GM21786 (cell line): Measurements from ENCODE around the gene LRRC28.
"Not testable (repeated sequence)": the region's sequence is repeated elsewhere in the genome, so short reads cannot be mapped to it uniquely, and the experiment has no call there.

ENCODE experiments used
- ATAC-seq: cut with Tn5 transposase; IDR thresholded peaks from one replicate; pipeline ENCODE4 v1.9.1; 2021; ENCODE audit not compliant: unreplicated experiment

Gene LRRC28

DNA sequence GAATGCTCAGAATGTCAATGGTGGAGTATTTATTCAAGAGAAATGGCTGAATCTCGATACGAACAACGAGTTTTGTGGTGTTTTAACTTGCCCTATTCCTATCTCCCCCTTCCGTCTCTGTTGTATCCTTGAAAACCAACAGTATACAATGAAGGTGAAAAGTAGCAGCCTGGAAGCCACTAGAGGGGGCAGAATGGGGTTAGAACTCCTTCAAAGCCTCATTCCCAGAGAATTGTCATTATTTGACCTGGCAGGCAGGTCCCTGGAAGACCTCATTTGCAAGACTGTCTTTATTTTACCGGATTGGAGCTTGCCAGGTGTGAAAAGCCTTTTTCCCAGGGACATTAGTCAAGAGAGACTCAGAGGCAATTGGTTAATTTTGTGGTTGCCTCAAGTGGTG is 139.4 kb downstream of the LRRC28 start:
- ATAC-seq, result no peak

- ATAC-seq, result no peak
These were observed 142.4 kb downstream of the LRRC28 start for GRCh38 chr15:99393641-99394040.

- ATAC-seq, result no peak
These were observed 145.1 kb downstream of the LRRC28 start for GRCh38 chr15:99396375-99396774.

DNA sequence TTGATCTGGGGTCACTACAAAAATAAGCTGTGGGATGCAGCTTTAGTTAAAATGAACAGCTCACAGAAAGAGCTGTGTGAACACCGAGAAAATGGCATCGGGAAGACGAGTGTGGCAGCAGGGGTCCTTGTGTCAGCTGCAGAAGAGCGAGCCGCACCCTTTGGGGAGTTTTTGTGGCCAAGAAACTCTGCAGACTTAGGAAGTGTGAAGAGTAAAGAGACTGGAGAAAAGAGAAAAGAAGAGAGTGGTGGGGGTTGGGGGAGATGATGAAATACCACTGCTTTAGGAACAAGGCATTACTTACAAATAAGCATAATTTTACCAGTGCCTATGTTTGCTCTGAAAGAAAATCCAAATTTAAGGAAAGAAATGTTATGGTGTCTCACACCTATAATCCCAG is 147.8 kb downstream of the LRRC28 start:
- no peak for ATAC-seq

GRCh38 chr15:99399618-99400017 is 148.3 kb downstream of the LRRC28 start:
- ATAC-seq, result no peak

- ATAC-seq, result not testable (repeated sequence)
These were observed 149.9 kb downstream of the LRRC28 start for GRCh38 chr15:99401216-99401615.

DNA sequence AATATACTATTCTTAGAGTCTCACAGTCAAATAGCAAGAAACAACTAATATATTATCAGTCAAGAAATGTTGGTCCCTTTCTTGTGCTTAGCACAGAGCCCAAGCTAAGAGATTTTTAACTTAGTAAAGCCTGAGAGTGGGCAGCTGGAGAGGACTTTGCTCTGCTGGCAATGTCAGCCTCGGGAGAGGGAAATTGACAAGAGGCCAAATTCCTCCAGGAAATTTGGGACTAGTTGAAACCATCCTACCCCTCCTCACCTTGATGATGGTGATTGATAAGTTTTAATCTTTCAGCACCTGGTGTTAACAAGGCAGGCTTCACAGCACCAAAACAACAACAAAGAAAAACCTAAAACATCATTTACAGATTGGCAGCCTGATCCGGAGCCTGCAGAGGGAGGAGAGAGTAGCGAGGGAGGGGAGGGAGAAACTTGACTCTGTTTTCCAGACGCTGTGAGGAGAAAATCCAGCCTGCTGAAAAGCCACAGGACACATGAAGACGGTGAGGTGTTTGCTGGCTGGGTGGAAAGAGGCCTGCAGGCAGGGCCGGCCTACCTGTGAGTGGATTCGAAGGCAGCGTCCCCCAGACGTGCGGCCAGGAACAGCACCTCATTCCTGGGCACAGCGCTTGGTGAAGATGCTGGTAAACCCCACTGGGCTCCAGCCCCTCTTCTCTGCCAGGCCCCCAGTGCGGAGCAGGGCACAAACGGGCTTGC is 150.9 kb downstream of the LRRC28 start:
- ATAC-seq, result no peak

- ATAC-seq, result no peak
These were observed 152.3 kb downstream of the LRRC28 start for GRCh38 chr15:99403597-99403996.

GRCh38 chr15:99404454-99404853 is 153.2 kb downstream of the LRRC28 start:
- no peak for ATAC-seq

DNA sequence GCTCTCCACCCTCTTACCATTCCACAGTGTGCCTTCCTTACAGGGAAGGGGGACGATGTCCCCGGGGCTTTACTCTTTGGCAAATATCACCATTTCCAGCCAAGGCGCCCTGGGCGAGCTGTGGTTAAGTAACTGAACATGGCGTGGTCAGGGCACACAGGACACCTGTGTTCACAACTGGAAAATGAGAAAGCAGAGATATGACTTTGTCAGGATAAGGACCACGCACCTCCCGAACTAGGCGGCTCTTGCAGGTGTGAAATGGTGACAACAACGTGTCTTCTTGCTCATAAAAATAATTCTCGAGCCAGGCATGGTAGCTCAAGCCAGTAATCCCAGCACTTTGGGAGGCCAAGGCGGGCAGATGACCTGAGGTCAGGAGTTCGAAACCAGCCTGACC is 154.8 kb downstream of the LRRC28 start:
- no peak for ATAC-seq

DNA sequence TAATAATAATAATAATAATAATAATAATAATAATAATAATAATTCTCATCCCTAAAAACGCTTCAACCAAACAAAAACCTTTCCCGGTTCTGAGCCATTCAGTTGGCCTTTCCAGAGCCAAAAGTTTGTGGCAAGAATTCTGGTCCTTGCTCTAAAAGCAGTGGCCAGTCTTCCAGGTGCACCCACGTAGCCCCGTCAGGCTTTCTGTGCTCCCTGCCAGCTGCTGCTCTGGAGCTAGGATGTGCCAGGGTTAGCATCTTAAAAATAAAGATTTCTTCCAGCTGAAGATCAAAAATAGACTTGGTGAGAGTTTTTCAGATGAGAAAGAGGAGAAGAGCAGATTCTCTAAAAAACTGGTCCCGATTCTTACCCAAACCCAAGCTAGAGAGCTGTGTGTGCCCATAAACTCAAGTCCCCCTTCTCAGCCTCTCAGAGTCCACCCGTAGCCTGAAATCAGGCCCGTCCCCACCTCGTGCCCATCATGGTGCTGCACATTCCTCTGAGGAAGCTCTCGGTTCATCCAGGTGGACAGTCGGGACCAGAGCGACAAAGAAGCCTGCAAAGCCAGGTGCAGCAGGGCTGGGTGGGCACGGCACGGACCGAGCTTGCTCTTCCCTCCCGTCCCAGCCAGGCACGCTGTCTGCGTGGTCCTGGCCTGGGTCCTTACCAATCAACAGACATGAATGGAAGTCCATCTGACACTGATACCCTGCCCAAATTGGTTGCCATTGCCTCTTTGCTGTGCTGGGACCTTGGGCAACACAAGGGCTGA is 155.6 kb downstream of the LRRC28 start:
- no peak for ATAC-seq

DNA sequence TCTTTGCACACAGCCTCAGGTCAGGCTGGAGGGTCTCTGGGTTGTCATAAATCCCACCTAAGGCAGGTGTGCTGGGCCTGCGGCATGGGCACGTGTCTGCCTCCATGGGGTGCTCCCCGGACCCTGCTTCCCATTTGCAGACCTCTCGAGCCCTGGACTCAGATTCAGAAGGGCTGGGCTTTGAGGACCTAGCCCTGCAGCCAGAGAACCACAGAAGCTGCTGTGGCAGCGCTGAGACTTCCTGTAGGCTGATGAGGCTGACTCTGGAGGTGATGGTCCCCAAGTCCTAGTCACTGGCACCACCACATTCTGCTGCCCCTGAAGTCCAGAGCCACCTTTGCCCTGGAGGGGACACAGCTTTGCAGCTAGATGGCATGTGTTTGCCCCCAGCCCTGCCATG is 156.4 kb downstream of the LRRC28 start:
- no peak for ATAC-seq

DNA sequence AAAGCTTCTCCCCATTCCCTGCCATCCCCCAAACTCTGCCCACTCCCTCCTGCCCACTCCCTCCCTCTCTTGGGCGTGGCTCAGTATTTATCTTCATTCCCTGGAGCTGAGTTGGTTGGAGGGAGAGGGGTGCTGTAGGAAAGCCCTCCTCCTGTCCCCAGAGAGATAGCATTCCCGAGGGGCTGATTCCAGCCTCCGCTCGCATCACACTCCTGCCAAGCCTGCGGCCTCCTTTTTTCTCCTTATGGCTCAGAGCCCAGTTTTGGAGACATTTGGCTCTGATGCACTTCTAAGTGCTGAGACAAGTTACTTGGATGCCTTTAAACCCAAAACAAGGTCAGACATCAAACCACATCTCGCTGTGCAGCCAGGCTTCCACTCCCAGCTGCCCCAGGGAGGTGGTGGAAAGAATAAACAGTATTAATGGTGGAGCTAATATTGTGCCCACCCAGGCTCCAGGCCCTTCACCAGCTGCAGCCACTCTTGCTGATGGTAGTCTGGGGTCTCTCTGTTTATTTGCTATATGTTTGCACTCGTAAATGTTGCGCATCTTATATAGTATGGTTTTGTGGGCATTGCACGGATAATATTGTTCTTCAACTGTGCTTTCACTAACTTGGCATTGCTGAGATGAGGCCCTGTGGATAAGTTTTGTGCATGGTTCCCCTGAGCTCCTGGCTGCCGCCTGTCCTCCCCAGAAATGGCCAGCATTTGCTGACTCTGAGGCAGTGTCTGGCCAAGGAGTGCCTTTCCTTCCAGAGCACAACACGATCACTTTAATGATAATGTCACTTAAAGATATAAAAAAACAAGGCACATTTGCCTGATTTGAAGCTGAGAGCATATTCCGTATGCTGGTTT is 157.2 kb downstream of the LRRC28 start:
- no peak for ATAC-seq

DNA sequence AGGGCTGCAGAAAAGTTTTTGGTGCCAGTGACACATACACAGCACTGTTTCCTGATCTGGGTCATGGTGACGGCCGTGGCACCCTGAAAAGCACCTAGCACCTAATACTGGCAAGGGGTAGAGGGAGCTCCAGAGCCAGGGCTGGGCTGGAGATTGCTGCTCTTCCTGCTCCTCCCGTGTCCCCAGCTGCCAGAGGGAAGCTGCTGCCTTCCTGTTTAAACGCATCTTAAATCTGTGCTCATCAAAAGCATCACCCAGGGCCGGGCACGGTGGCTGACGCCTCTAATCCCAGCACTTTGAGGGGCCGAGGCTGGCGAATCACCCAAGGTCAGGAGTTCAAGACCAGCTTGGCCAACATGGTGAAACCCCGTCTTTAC is 157.8 kb downstream of the LRRC28 start:
- no peak for ATAC-seq

DNA sequence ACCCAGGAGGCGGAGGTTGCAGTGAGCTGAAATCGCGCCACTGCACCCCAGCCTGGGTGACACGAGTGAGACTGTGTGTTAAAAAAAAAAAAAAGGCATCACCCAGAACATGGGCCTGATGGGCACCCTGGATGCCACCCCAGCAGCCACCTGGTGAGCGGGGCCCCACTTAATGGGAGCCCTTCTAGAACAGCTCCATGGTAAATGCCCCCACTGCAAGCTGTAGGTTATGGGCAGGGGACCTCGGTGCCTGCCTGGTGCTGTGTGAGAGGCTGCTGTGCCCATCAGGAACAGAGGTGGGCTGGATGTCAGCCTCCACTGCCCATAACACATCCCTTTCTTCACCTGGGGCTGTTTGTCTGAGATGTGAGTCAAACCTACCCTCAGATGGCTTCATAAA is 158.3 kb downstream of the LRRC28 start:
- no peak for ATAC-seq

DNA sequence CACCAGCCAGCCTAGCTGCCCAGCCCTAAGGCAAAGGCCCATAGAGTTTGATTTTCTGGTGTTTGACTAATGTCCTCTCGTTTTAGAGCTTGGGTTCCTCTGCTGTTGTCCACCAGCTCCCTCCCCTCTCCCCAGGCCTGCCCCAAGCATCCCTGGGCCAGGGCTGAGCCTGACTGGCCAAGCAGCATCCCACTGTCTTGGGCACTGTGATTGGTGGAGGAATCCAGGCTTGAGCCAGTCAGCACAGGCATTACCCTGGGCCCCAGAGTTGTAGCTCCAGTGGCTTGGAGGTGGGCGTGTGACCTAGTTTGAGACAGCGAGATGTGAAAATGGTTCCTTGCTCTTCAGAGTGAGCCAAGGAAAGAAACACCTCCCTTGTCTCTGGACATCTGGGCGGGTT is 159.2 kb downstream of the LRRC28 start:
- ATAC-seq, result no peak

- no peak for ATAC-seq
These were observed 160.0 kb downstream of the LRRC28 start for GRCh38 chr15:99411234-99411633.

GRCh38 chr15:99412082-99412481 is 160.8 kb downstream of the LRRC28 start:
- ATAC-seq, result no peak

DNA sequence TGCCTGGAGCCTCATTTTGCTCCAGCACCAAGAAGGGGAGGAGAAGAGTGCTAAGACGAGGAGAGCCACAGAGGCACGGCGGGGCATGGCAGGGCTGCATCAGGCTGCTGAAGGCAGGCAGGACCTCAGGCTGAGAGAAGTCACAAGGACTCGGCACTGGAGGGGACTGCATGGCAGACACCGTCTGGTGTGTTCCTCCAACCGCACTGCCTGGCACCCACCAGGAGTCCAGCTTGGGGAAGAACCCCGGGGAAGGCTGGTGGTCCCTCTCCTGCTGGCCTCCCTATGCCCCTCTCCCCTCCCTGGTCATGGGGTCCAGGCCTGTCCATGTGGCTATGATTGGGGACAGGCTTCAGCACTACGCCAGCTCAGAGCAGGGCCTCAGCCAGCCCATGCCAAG is 161.3 kb downstream of the LRRC28 start:
- ATAC-seq, result no peak

GRCh38 chr15:99413955-99414754 is 162.9 kb downstream of the LRRC28 start:
- no peak for ATAC-seq
